Mesendoderm (in vitro differentiated cells): ENCODE data around the gene EML4.

Experiments
- DNase-seq: peaks from one replicate; pipeline ENCODE4 v3.0.0; 2013
- H2AK5ac ChIP-seq: 2 replicates; pipeline ENCODE4 v1.6.1; 2013; ENCODE audit warnings: low read length, inconsistent platforms
- H2BK120ac ChIP-seq: 2 replicates; pipeline ENCODE4 v1.6.1; 2013; ENCODE audit warnings: low read depth, mild to moderate bottlenecking, low read length, moderate library complexity, mixed read lengths
- H2BK15ac ChIP-seq: replicated peaks from 2 replicates; pipeline ENCODE4 v1.6.1; 2013; ENCODE audit warnings: low read depth, mild to moderate bottlenecking, moderate library complexity
- H2BK5ac ChIP-seq: 2 replicates; pipeline ENCODE4 v1.6.1; 2013; ENCODE audit warnings: low read length, inconsistent platforms
- H3K18ac ChIP-seq: 2 replicates; pipeline ENCODE4 v1.6.1; 2013; ENCODE audit warnings: mild to moderate bottlenecking, low read length, mixed read lengths
- H3K23ac ChIP-seq: one replicate; pipeline ENCODE4 v1.6.1; 2013; ENCODE audit warnings: low read length
- H3K27ac ChIP-seq: 2 replicates; pipeline ENCODE4 v1.5.1; 2013; ENCODE audit warnings: low read depth, mild to moderate bottlenecking, inconsistent platforms, low read length, moderate library complexity
- H3K27me3 ChIP-seq: 2 replicates; pipeline ENCODE4 v1.6.1; 2013; ENCODE audit warnings: low read length, control low read depth, mild to moderate bottlenecking, inconsistent platforms; ENCODE audit not compliant: insufficient read depth, poor library complexity
- H3K36me3 ChIP-seq: 2 replicates; pipeline ENCODE4 v1.6.1; 2013; ENCODE audit warnings: low read length, inconsistent platforms; ENCODE audit not compliant: control insufficient read depth, insufficient read depth
- H3K4ac ChIP-seq: one replicate; pipeline ENCODE4 v1.6.1; 2013; ENCODE audit warnings: low read depth, mild to moderate bottlenecking, low read length, moderate library complexity
- H3K4me1 ChIP-seq: 2 replicates; pipeline ENCODE4 v1.6.1; 2013; ENCODE audit warnings: low read depth, low read length, inconsistent platforms; ENCODE audit not compliant: control insufficient read depth
- H3K4me2 ChIP-seq: 2 replicates; pipeline ENCODE4 v1.6.1; 2013; ENCODE audit warnings: low read length
- H3K4me3 ChIP-seq: 2 replicates; pipeline ENCODE4 v1.5.1; 2013; ENCODE audit warnings: mild to moderate bottlenecking, low read length
- H3K56ac ChIP-seq: one replicate; pipeline ENCODE4 v1.6.1; 2013; ENCODE audit warnings: low read length
- H3K79me1 ChIP-seq: 2 replicates; pipeline ENCODE4 v1.6.1; 2013; ENCODE audit warnings: low read length, inconsistent platforms
- H3K79me2 ChIP-seq: 2 replicates; pipeline ENCODE4 v1.6.1; 2013; ENCODE audit warnings: mild to moderate bottlenecking, low read length; ENCODE audit not compliant: control insufficient read depth, insufficient read depth
- H3K9ac ChIP-seq: 2 replicates; pipeline ENCODE4 v1.6.1; 2013; ENCODE audit warnings: low read length, inconsistent platforms
- H4K5ac ChIP-seq: one replicate; pipeline ENCODE4 v1.6.1; 2013; ENCODE audit warnings: low read length
- H4K8ac ChIP-seq: one replicate; pipeline ENCODE4 v1.6.1; 2013; ENCODE audit warnings: low read depth, mild to moderate bottlenecking, control low read depth, low read length, moderate library complexity
- WGBS: extraction: QIAGEN DNeasy Blood & Tissue Kit; methylation state at CpG from one replicate; pipeline ENCODE4 v1.1.7; 2013; ENCODE audit warnings: low lambda C conversion rate, missing lambda C conversion rate; ENCODE audit not compliant: insufficient coverage; ENCODE audit errors: extremely low coverage; 5-methylcytosine and 5-hydroxymethylcytosine counted together

The EML4 gene

GRCh38 chr2:42233976-42234441 lies 64.9 kb downstream of the EML4 start:
- Histone ChIP-seq H3K4me3 (no peak overlapping the region), H2BK120ac (no peak overlapping the region), H3K27me3 (no peaks in the 10 kb centered on the region), H3K4ac (no peak overlapping the region), H3K23ac (no peak overlapping the region), H3K9ac (no peak overlapping the region), H3K27ac (no peak overlapping the region), H3K4me1 (no peaks in the 10 kb centered on the region), H2AK5ac (no peak overlapping the region), H4K5ac (no peak overlapping the region), H2BK15ac (no peak overlapping the region), H3K4me2 (no peak overlapping the region), H2BK5ac (no peak overlapping the region), H4K8ac (no peak overlapping the region), H3K56ac (peak overlapping the region; percentile 20), H3K36me3 (no peaks in the 10 kb centered on the region), H3K79me2 (peaks cover 6% of the 10 kb centered on the region), H3K18ac (peak overlapping the region; percentile 75), H3K79me1 (peaks cover 6% of the 10 kb centered on the region)
- WGBS = no CpG with 5 or more reads among the region's 5 CpGs
- peak; percentile 82 for DNase-seq

DNA sequence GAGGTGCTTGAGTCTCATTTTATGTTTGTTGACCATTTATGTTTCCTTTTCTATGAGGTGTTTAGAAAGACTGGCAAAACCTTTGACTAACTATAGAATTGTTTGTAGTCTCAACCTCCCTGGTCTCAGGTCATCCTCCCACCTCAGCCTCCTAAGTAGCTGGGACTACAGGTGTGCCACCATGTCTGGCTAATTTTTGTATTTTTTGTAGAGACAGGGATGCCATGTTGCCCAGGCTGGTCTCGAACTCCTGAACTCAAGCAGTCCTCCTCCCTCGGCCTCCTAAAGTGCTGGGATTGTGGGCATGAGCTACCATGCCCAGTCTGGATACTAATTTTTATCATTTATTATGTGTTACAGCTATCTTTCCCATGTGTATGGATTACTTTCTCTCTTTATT lies 67.8 kb downstream of the EML4 start:
- Histone ChIP-seq H3K4ac (no peak overlapping the region), H3K36me3 (no peaks in the 10 kb centered on the region), H4K8ac (no peak overlapping the region), H2AK5ac (no peak overlapping the region), H3K27me3 (no peaks in the 10 kb centered on the region), H4K5ac (no peak overlapping the region), H3K56ac (no peak overlapping the region), H3K18ac (no peak overlapping the region), H2BK15ac (no peak overlapping the region), H2BK5ac (no peak overlapping the region), H3K79me1 (peaks cover 11% of the 10 kb centered on the region), H3K4me3 (no peak overlapping the region), H3K4me1 (peaks cover 3% of the 10 kb centered on the region), H3K4me2 (no peak overlapping the region), H3K9ac (no peak overlapping the region), H2BK120ac (no peak overlapping the region), H3K79me2 (peaks cover 12% of the 10 kb centered on the region), H3K23ac (no peak overlapping the region), H3K27ac (no peak overlapping the region)
- no peak for DNase-seq
- WGBS = no CpG with 5 or more reads among the region's 2 CpGs

DNA sequence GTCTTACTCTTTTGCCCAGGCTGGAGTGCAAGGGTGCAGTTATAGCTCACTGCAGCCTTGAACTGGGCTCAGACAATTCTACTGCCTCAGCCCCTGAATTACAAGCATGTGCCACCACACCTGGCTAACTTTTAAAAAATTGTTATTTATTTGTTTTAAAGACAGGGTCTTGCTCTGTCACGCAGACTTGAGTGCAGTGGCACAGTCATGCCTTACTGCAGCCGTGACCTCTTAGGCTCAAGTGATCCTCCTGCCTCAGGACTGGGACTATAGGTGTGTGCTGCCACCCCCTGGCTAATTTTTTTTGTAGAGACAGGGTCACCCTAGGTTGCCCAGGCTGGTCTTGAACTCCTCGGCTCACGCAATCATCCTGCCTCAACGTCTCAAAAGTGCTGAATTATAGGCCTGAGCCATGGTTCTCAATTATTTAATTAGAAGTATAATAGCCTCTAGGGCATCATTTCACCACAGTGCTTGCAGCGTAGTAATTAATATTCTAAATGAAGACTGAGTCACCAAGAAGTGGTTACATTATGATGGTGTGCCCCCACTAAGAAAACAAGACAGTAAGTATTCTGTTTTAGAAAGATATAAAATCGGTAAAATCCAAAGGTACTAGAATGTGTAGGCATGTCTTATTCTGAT lies 69.6 kb downstream of the EML4 start:
- WGBS = no CpG with 5 or more reads among the region's 7 CpGs
- DNase-seq = peak; percentile 87
- peaks cover 14% of the 10 kb centered on the region for H3K79me1 ChIP-seq

GRCh38 chr2:42239289-42239661 lies 70.1 kb downstream of the EML4 start:
- Histone ChIP-seq H3K4me2 (no peak overlapping the region), H3K27ac (no peak overlapping the region), H3K4me1 (peaks cover 3% of the 10 kb centered on the region), H3K79me1 (peaks cover 14% of the 10 kb centered on the region), H3K4me3 (no peak overlapping the region), H2AK5ac (no peak overlapping the region), H3K79me2 (peaks cover 15% of the 10 kb centered on the region), H4K8ac (no peak overlapping the region), H2BK5ac (no peak overlapping the region), H3K56ac (no peak overlapping the region), H3K36me3 (no peaks in the 10 kb centered on the region), H3K27me3 (no peaks in the 10 kb centered on the region), H2BK120ac (no peak overlapping the region), H3K18ac (no peak overlapping the region), H3K4ac (no peak overlapping the region), H2BK15ac (no peak overlapping the region), H4K5ac (no peak overlapping the region), H3K9ac (no peak overlapping the region), H3K23ac (no peak overlapping the region)
- no CpG with 5 or more reads among the region's 3 CpGs for WGBS
- no peak for DNase-seq

More for the DNA sequence above, 69.6 kb downstream of the EML4 start:
- Histone ChIP-seq H3K4me3 (no peak overlapping the region), H3K4me1 (peaks cover 3% of the 10 kb centered on the region), H3K4ac (no peak overlapping the region), H2AK5ac (no peak overlapping the region), H3K27me3 (no peaks in the 10 kb centered on the region), H4K5ac (no peak overlapping the region), H2BK5ac (no peak overlapping the region), H3K56ac (no peak overlapping the region), H2BK15ac (no peak overlapping the region), H3K27ac (no peak overlapping the region), H2BK120ac (no peak overlapping the region), H4K8ac (no peak overlapping the region), H3K36me3 (no peaks in the 10 kb centered on the region), H3K23ac (no peak overlapping the region), H3K79me2 (peaks cover 15% of the 10 kb centered on the region), H3K4me2 (no peak overlapping the region), H3K18ac (no peak overlapping the region), H3K9ac (no peak overlapping the region)

- no peak overlapping the region for H2BK5ac ChIP-seq
- H3K27ac ChIP-seq = no peak overlapping the region
- H3K4me3 ChIP-seq = no peak overlapping the region
- no peak overlapping the region for H3K4ac ChIP-seq
- DNase-seq = no peak
- H3K36me3 ChIP-seq = no peaks in the 10 kb centered on the region
- H3K9ac ChIP-seq = no peak overlapping the region
- H3K4me1 ChIP-seq = peaks cover 3% of the 10 kb centered on the region
- H3K79me1 ChIP-seq = peaks cover 14% of the 10 kb centered on the region
- H4K5ac ChIP-seq = no peak overlapping the region
- no peak overlapping the region for H4K8ac ChIP-seq
- no peaks in the 10 kb centered on the region for H3K27me3 ChIP-seq
- no CpG with 5 or more reads among the region's 1 CpG for WGBS
- H2BK120ac ChIP-seq = no peak overlapping the region
- no peak overlapping the region for H3K23ac ChIP-seq
- H3K56ac ChIP-seq = no peak overlapping the region
- H2BK15ac ChIP-seq = no peak overlapping the region
- H3K79me2 ChIP-seq = peaks cover 15% of the 10 kb centered on the region
- no peak overlapping the region for H3K4me2 ChIP-seq
- H2AK5ac ChIP-seq = no peak overlapping the region
- no peak overlapping the region for H3K18ac ChIP-seq
Observed at GRCh38 chr2:42239811-42240210, 70.7 kb downstream of the EML4 start.

DNA sequence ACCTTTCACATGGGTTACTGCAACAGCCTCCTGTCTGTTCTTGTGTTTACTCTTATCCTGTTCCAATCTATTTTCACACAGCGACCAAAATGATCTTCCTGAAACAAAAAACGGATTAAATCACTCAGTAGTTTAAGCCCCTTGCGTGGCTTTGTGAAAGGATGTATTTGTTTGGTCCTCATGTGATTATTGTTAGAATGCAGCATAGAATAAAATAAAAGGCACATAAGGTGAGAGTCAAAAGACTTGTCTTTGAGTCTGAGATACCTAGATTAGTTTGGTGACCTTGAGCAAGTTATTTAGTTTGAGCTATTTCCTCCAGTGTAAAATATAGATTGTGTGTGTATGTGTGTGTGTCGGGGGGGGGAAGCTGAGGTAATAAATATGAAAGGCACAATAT lies 72.4 kb downstream of the EML4 start:
- Histone ChIP-seq H3K56ac (peak overlapping the region; percentile 10), H3K4me2 (no peak overlapping the region), H4K5ac (no peak overlapping the region), H3K9ac (no peak overlapping the region), H4K8ac (no peak overlapping the region), H3K27ac (no peak overlapping the region), H3K18ac (peak overlapping the region; percentile 39), H3K4me3 (no peak overlapping the region), H3K4me1 (peaks cover 3% of the 10 kb centered on the region), H2BK15ac (no peak overlapping the region), H2BK120ac (no peak overlapping the region), H3K36me3 (no peaks in the 10 kb centered on the region), H3K27me3 (no peaks in the 10 kb centered on the region), H2BK5ac (no peak overlapping the region), H3K4ac (no peak overlapping the region), H3K79me2 (peaks cover 12% of the 10 kb centered on the region), H3K23ac (no peak overlapping the region), H2AK5ac (no peak overlapping the region), H3K79me1 (peaks cover 10% of the 10 kb centered on the region)
- no peak for DNase-seq
- no CpG with 5 or more reads among the region's 4 CpGs for WGBS
